SKM-1 (cell line): Measurements from ENCODE around the gene NEK6.

Experiments
- DNase-seq: peaks from one replicate; lab custom pipeline; 2025; ENCODE audit not compliant: unreplicated experiment; lab: John Stamatoyannopoulos, UW

Gene NEK6

DNA sequence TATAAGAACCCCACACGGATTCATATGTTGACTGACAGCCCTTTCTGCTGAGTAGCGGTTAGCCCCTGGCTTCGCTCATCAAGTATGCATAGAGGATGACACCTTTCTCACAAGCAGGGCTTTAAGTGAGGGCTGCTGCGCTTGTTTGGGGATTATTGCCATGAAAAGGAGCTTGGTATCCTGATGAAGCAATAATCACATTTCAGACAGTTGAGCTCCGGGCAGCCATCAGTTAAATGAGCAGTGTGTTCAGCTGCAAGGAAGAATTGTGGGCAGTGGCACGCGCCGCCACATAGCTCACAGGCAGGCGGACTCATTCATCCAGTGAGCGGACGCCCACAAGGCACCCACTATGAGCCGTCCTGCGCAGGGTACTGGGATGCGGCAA is 77.6 kb downstream of the NEK6 start:
- no peak for DNase-seq

DNA sequence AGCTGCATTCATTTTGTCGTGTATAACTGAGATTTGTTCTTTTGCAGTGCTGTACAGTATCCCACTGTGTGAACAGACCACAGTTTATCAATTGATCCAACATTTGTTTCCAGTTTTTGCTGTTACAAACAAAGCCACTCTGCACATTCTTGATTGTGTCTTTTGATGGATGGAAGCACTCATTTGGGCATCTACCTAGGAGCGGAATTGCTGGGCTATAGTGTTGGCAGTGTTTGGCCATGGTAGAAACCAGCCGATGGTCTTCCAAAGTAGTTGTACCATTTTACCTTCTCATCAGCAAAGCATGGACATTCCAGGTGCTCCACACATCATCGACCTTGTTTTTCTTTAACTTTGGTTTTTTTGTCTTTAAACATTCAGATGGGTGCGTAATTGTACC is 79.8 kb downstream of the NEK6 start:
- DNase-seq: no peak

DNA sequence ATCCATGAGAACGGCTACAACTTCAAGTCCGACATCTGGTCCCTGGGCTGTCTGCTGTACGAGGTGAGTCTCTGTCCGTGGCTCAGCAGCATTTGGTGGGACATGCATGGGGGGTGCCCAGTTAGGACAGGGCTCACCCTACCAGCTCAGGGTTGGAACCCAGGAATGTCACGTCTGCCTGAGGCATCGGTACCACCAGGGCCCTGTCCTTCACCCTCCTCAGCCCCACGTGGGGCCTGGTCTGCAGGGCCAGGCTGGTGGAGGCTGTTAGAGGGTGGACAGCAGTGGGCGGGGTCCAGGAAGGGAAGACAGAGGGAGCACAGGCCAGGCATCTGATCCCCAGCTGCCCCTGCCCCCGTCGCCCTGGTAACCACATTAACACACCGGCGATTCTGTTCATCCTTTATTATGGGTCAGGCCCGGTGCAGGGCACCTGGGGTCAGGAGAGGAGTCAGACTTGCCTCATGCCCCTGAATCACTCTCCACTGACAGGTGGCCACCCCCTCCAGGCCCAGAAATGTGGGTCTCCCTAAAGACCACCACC is 81.9 kb downstream of the NEK6 start:
- DNase-seq: no peak

DNA sequence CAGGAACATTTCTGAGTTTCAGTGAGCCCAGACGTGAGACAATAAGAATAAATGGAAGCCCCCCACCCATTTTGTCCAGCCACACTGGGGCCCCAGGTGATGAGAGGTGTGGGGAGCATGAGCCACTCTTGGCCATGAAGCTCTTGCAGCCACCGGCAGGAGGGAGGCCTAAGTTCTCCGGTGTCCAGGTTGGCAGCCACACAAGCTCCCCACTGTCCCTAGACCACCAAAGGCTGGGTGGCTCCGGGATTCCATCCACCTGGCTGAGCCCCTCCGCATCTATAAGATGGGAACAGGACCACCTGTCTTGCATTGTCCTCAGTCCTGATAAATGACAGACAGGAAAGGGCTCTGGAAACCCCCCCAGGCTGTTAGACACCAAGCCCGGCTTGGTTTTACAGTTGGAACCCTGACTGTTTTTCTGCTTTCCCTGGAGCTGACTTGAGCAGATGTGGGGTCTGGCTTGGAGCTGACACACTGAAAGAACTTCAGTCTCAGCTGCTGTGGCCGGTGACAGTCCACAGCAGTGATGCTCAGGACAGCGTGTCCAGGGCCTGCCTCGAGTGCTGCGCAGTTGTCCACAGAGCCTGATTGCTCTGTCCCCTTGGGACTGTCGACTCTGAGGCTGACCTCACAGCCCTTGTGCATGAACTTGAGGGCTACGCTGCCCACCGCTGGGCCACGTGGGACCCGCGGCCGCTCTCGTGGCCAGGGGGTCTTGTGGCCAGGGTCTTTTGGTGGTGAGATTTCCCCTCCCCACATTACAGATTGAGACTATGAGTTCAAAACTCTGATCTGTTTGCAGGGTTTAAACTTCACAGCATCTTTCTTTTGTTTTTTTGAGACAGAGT is 82.7 kb downstream of the NEK6 start:
- no peak for DNase-seq

DNA sequence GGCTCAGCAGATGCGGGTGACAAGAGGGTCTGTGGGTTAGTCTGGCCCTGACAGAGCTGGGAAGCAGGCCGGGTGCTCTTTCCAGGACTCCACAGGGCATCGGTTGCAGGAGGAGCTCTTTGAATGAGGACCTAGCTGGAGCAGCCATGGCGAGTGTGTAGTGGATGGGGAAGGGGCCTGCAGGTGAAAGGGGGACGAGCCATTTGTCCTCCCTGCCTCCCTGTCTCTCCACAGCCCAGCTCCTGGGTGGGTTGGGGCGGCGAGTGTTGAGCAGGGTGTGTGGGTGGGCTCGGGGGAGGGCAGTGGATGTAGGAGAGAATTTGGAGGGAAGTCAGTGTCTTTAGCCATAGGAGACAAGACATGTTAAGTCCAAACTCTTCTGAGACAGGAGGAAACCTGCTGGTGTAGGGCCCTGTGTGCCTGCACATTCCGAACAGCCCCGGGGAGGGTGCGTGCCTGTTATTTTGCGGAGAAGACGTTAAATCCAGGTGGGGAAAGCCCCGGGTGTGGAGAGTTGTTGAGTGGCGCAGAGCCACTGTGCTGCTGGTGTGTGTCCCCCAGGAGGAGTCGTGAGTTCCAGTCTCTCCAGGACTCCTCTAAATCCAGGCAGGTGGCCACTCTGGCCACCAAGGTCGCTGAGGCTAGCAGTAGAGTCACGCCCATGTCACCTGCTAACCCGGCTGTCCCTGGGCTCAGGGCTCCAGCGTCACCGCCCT is 83.9 kb downstream of the NEK6 start:
- DNase-seq: no peak

DNA sequence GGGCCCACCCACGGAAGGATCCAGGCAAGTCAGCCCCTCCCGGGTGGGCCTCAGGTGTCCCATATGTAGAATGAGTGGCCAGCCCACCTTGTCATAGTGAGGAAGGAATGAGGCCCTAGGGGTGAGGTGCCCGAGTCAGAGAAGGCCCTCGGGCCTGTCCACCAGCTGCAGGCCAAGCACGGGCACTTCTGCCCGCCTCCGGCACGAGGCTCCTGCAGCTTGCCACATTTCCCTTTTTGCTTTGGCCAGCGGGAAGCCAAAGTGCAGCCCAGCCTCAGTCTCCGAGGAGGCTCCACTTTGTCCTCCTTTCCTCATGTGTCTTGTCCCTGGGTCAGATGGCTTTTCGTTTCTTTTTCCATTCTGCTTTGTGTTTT is 84.6 kb downstream of the NEK6 start:
- DNase-seq: no peak

DNA sequence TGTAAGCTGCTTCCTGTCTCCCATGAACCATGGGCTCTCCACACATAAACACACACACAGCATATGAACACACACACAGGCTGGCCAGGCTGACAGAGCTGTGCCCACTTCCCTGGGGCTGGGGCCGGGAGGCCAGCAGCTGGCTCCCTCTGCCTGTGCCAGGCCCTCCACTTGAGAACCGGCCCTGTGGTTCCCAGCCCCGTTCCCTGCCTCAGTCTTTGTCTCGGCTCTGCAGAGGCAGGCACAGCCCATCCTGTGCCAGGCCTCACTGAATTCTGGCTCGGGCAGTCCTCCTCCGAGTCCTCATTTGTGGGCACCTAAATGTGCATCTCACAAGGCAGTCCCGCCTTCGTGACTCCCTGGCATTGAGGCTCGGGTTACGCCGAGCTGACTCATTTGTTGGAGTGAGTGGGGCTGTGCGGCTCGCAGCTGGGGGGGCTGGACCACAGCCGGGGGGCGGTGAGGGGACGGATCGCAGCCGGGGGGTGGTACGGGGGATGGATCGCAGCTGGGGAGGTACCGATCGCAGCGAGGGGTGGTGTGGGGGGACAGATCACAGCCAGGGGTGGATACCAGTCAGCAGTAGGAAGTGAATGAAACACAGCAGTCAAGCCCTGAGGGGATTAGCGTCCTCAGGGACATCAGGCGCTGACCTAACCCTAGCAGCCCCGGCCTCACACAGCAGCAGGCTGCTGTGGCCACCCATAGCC is 85.2 kb downstream of the NEK6 start:
- DNase-seq: no peak

DNA sequence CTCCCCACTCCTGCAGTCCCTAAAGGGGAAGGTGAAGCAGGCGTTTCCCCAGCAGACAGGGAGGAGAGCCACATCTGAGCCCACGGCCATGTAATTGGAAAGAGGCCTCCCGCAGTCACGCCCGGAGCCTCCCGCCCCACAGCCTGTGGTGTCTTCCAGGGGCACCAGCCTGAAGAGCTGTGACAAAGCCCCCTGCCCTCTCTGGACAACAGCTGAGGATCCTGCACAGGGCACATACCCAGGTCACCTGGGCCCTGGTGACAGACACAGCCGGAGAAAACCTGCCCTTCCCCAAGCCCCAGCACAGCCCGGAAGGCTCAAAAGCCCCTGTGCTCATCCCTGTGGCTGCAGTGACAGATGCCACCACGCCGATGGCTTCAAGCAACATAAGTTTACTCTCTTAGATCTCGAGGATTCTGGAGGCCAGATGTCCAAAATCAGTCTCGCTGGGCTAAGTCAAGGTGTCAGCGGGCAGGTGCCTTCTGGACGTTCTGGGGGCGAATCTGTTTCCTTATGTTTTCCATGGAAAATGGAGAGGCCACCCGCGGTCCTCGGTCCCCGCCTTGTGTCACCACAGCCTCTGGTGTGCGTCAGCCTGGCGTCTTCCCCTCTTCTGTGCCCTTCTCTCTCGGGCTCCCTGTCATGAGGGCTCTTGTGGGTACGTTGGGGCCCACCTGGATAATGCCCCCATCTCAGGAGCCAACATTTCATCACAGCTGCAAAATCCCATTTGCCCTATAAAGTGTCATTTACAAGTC is 86.0 kb downstream of the NEK6 start:
- DNase-seq: no peak

DNA sequence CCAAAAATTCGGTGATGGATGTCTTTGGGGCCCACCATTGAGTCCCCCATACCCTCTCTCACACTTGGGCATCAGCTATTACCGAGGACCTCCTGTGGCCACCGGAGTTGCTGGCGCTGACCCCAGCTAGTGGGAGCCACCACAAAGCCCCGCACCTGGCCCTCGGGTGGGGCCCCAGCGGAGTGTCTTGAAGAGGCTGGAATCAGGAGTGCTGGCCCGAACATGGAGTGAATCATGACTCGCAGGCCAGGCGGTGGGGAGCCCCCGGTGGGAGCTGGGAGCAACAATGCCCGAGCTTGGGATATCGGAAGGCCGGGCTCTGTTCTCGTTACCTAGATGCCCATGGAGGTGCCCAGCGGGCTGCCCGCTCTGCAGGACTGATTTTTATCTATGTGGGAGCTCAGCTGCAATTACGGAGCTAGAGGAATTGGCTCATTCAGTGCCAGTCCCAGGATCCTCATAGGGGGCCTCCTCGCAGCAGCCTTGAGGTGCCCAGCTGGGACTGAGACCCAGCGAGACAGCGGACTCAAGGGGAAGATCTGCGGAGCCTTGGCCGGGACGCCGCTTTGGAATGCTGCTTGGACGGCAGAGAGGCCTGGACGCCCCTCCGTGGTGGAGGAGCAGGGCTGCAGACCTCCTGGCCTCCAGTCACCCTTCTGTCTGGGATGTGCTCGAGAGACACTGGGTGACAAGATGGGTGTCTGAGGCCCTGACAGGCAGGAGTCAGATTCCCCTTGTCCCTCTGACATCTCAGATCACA is 86.7 kb downstream of the NEK6 start:
- no peak for DNase-seq

DNA sequence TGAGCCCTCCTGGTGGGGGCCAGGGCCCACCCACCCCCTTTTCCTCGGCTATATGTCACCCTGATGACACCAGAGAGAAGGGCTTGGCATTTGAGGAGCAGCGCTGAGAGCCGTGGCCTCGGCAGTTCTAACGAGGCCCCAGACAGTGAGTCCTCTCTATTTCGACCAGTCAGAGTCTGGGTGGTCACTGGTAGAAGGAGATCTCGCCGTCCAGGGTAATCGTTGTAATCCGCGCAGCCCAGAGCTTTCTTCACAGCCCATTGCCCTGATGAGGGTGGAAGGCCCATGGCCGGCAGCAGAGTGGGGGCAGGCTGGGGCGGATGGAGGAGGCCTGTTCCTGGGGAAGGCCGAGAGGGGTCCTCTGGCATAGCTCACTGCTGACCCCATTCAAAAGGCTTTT is 87.3 kb downstream of the NEK6 start:
- DNase-seq: no peak

DNA sequence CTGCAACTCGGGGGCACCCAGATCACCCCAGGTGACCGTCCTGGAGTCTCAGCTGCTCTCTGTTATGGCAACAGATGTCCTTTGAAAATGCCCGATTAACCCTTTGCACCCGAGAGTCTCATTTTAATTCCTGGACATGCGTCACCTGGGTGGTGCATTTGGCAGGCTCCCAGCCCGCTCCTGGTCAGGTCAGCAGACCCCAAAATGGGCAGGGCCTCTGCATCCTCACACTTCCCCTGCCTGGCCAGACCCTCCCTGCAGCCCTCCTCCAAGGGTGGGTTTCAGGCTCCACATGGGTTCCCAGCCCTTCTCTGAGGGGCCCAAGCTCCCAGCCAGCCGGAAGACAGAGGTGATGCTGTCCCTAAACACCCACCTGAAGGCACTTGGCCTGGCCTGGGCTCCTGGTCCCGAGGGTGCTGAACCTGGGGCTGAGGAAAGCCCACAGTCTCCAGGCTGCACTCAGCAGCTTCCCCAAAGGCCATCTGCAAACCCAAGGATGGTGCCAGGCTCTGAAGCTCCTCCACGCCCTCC is 88.1 kb downstream of the NEK6 start:
- DNase-seq: no peak

DNA sequence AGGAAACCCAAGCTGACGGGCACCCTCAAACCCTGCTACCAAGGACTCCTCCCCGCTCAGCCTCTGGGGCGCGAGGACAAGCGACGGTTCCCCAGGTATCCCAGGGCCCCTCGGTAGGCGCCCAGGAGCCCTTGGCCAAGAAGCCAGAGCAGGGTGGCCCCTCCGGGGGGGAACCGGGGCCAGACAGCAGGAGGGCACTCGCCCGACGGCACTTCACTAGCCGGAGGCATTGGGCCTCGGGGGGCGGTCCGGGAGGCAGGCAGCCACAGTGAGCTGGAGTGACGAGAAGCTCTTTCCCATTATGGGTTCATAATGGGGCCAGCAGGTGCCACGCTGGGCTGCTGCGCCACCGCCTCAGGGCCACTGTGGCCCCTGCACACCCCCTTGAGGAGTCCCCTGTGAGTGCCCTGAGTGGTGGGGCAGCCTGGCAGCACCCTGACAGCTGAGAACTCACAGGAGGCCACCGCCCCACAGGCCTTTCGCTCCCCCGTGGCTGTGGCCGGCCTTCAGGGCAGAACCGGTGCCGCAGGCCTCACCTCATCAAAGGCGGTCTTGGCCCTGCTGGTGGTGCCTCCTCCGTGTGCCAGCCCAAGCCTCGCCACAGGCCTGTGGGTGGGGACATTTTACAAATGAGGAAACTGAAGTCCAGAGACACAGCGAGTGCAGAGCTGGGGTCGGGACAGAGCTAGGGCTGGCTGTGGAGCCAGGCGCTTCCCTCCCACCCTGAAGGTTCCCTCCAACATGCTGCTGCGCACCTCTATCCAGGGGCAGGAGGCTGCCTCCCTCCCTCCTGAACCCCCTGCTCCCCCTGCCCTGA is 88.8 kb downstream of the NEK6 start:
- DNase-seq: no peak

DNA sequence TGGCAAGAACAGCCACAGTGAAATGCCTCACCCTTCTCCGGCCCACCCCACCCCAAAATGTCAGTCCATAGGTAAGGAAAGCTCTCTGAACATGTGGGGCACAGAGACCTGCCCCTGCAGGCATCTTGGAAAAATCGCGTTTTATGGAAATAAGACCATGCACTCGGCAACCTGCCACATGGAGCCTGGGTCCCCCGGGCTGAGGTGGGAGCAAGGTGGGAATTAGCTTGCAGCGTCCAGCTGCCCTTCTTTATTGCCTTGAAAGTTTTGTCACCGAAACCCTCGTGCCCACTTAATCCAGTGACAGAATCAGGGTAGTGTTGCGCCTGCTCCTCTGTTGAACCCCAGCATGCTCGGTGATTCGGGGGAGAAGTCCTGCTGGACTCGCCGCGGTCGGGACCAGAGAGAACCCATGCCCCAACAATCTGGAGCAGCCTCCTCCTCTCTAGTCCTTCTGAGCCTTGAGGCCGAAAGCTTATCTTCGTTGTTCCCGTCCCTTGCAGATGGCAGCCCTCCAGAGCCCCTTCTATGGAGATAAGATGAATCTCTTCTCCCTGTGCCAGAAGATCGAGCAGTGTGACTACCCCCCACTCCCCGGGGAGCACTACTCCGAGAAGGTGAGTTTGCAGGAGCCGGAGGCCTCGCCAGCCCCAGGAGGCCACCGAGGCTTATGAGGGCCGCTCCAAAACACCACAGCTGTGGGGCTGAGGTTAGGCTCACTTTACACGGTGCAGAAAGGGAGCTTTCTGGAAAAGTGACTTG is 89.6 kb downstream of the NEK6 start:
- no peak for DNase-seq

DNA sequence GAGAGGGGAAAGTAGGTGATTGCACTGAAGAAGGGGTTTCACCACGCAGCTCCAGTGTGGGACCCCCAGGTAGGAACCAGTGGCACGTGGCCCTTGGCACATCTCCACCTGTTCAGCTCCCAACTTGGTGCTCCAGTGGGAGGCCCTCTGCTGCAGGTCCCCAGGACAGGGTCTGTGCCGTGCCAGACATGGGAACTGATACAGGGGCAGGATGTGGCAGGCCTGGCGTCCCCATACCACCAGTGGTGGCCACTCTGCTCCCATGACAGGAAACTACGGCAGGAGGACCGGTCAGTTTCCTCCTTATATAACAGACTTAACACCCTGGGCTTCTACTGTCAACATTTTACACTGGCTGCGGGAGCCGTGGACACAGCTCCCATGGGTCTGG is 90.2 kb downstream of the NEK6 start:
- no peak for DNase-seq

DNA sequence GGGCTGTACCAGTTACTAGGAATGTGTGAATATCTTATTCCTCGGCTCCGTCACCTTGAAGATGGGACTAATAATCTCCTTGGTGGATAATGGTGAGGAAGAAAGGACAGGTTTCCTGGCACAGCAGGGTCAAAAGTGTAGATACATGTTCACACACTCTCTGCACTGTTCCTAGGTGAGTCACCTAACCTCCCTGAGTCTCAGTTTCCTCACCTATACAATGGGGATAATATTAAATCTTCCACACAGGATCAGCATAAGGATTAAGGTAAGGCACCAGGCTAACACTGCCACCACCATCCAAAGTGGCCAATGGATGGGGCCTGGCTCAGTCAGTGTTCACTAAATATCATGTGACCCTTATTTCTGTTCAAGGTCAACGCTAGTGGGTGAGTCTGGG is 90.6 kb downstream of the NEK6 start:
- DNase-seq: no peak

DNA sequence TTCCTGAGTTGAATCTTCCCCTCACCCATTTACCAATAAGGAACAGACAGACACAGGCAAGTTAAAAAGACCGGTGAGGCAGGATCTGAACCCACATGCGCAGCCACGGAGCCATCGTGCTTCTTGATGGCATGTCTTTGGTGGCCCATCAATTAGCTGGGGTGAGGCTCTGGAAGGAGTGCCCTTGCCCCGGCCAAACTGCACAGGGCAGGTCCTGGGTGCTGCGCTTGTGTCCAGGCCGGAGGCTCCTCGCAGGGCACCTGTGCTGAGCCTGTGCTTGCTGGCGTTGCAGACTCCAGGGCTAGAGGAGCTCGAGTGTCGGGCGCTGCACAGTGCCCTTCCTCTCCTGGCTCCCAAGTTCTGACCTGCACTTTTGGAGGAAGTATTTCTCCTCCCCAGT is 91.1 kb downstream of the NEK6 start:
- no peak for DNase-seq

DNA sequence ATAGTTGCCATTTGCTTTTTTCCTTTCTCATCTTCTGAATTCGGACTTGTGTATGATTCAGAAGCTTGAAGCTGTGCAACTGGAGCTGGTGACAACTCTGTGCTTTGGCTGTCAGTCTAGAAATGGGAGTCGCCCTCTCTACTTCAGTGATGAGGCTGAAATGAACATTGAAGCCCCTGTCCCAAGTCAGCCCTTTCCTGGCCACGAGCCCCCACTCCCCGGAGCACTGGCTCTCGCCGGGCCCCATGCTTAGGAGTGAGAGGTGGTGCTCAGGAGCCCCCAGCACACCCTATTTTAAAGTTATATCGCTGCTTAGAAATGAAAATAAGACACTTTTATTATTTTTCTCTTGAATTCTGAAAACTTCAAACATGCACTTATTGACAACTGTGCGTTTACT is 91.5 kb downstream of the NEK6 start:
- DNase-seq: no peak

DNA sequence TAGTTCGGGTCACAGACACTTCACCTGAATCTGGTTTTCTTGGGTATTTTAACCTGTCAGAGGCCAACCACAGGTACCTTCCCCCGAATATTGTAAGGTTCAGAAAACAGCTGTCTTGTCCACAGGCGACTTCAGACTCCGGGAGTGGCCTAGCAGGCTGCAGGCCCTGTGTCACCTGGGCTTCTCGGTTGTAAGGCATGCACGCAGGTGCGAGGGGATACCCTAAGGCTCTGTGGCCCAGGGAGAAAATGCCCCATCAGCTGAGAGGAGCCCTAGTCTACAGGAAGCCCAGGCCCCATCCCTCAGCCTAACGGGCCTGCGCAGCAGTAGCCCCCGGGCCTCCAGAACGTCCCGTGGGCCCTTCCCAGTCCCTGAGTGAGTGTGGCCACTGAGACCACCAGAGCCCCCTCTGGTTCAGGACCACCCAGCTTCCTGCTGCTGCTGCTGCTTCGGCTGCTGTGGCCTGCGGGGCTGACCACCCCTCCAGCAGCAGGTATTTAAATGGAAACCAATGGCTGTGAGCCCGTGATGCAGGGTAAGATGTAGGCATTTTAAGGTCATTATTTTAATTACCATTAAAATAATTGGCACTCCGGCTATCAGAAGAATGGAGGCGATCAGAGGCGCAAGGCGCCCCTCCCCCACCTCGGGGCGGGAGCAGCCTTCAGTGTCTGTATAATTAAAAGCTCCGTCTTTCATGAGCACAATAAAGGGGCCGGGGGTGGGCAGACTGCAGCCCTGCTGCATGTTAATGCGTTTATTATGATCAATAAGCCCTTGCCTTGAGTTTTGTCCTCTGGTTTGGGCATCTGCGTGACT is 92.1 kb downstream of the NEK6 start:
- DNase-seq: no peak
